Measurements from ENCODE around the gene OR2B2. TPM values are rescaled to one million over a fixed set of nuclear protein-coding genes. Genes with fewer than 3 reads are reported as not detected.

OR2B2 gene
- total and polyA plus RNA-seq, 2 experiments from 2014 or later: not detected

- Histone ChIP-seq H3K4me3 (no peak overlapping the region), H3K9me3 (ENCODE audit: low read depth) (no peaks in the 10 kb centered on the region)
Observed at GRCh38 chr6:27863962-27864905, 48.0 kb downstream of the OR2B2 start.

GRCh38 chr6:27862396-27863066, 49.7 kb downstream of the OR2B2 start:
- Histone ChIP-seq H3K27me3 (no peaks in the 10 kb centered on the region), H3K36me3 (no peaks in the 10 kb centered on the region), H3K4me1 (ENCODE audit: low read depth) (peaks cover 11% of the 10 kb centered on the region), H3K27ac (no peak overlapping the region), H3K4me3 (no peak overlapping the region), H3K9me3 (ENCODE audit: low read depth) (no peaks in the 10 kb centered on the region)
- DNase-seq (ENCODE audit: low read depth in 1 of 2, low spot score in 1 of 2): no peak
- no peak for TF ChIP-seq CTCF (IDR thresholded peaks at IDR 0.05; ENCODE audit: low read depth, low read length)

More at GRCh38 chr6:27863962-27864905, 48.0 kb downstream of the OR2B2 start:
- no peaks in the 10 kb centered on the region for H3K27me3 ChIP-seq
- no peak for TF ChIP-seq CTCF (IDR thresholded peaks at IDR 0.05; ENCODE audit: low read depth, low read length)
- peak in 1 of 2 donors; percentile 36 for DNase-seq (ENCODE audit: low read depth in 1 of 2, low spot score in 1 of 2)
- H3K36me3 ChIP-seq: no peaks in the 10 kb centered on the region
- no peak overlapping the region for H3K27ac ChIP-seq
- peaks cover 11% of the 10 kb centered on the region for H3K4me1 ChIP-seq (ENCODE audit: low read depth)

GRCh38 chr6:27861861-27862260, 50.3 kb downstream of the OR2B2 start:
- Histone ChIP-seq H3K27me3 (no peaks in the 10 kb centered on the region), H3K9me3 (ENCODE audit: low read depth) (no peaks in the 10 kb centered on the region), H3K4me1 (ENCODE audit: low read depth) (peaks cover 9% of the 10 kb centered on the region), H3K36me3 (no peaks in the 10 kb centered on the region), H3K4me3 (no peak overlapping the region), H3K27ac (no peak overlapping the region)
- TF ChIP-seq CTCF (IDR thresholded peaks at IDR 0.05; ENCODE audit: low read depth, low read length): no peak
- DNase-seq (ENCODE audit: low read depth in 1 of 2, low spot score in 1 of 2): no peak

GRCh38 chr6:27861276-27861840, 50.8 kb downstream of the OR2B2 start:
- DNase-seq (ENCODE audit: low read depth in 1 of 2, low spot score in 1 of 2): no peak
- Histone ChIP-seq H3K27ac (no peak overlapping the region), H3K9me3 (ENCODE audit: low read depth) (no peaks in the 10 kb centered on the region)

More at GRCh38 chr6:27861276-27861840, 50.8 kb downstream of the OR2B2 start:
- TF ChIP-seq CTCF (IDR thresholded peaks at IDR 0.05; ENCODE audit: low read depth, low read length): no peak
- no peaks in the 10 kb centered on the region for H3K27me3 ChIP-seq
- no peak overlapping the region for H3K4me3 ChIP-seq
- H3K36me3 ChIP-seq: no peaks in the 10 kb centered on the region
- peaks cover 4% of the 10 kb centered on the region for H3K4me1 ChIP-seq (ENCODE audit: low read depth)

Other genes with a start within 250 kb of the OR2B2 start
- gene OR2B6, start 44.8 kb upstream of the OR2B2 start, total RNA-seq: not detected in 2 replicates
- not detected in 2 replicates for gene OR2B6, start 44.8 kb upstream of the OR2B2 start, polyA plus RNA-seq
- 0.95 and 1.6 TPM in 2 replicates for gene ZNF165, start 168.2 kb upstream of the OR2B2 start, total RNA-seq
- 1.8 and 1.9 TPM in 2 replicates for gene ZNF165, start 168.2 kb upstream of the OR2B2 start, polyA plus RNA-seq
- gene ZSCAN16, start 212.2 kb upstream of the OR2B2 start, total RNA-seq: 7.4 and 10.3 TPM in 2 replicates
- 7.4 and 9.3 TPM in 2 replicates for gene ZSCAN16, start 212.2 kb upstream of the OR2B2 start, polyA plus RNA-seq
- 24.8 and 58.3 TPM in 2 replicates for gene ZKSCAN8, start 229.5 kb upstream of the OR2B2 start, total RNA-seq
- 11.0 and 16.2 TPM in 2 replicates for gene ZKSCAN8, start 229.5 kb upstream of the OR2B2 start, polyA plus RNA-seq